ENCODE data around the gene FYTTD1.

DNA sequence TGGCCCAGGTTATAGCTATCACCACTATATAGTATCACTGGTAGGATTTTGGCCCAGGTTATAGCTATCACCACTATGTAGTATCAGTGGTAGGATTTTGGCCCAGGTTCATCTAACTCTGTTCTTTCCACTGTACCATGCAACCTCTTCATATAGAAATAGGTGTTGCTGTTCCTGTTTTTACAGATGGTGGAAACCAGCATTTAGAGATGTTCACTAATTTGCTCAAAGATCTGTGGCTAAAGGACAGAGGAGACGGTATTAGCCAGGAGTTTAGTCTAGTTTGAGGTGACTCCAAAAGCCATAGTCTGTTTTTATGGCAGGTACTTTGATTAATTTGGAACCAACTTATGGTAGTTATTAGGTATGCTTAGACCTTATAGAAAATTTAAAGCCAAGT, 44.4 kb downstream of the FYTTD1 start:
- no peak for TF ChIP-seq CTCF (IDR thresholded peaks at IDR 0.05; ENCODE audit: insufficient read depth, low read length)
- TF ChIP-seq GABPA (IDR thresholded peaks at IDR 0.05; ENCODE audit: low read depth) = no peak
- TF ChIP-seq REST (IDR thresholded peaks at IDR 0.05; ENCODE audit: insufficient replicate concordance, low read depth) = no peak
- TF ChIP-seq POLR2AphosphoS5 (IDR thresholded peaks at IDR 0.05; ENCODE audit: low read depth) = no peak
